ENCODE measurements around the gene TANGO2. TPM values are rescaled to one million over a fixed set of nuclear protein-coding genes. Genes with fewer than 3 reads are reported as not detected.

The TANGO2 gene
- total RNA-seq, 1 donor from 2014 or later = 30.0 TPM

DNA sequence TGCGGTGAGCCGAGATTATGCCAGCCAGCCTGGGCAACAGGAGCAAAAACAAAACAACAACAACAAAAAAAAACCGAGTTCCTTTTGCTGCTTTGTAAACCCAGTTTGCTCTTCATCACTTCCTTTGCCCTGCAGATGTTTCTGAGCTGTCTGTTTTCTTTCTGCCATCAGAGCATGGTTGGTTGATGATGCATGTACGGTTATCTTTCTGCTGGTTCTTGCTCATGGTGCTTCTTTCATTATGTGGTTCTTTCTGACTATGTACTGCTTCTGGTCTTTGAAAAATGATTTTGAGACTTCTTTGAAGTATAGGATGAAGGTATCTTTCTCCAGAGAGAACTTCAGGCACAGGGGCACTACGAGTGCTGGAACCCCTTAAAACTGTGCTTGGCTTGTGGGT is 13.2 kb downstream of the TANGO2 start:
- H3K27me3 Mint-ChIP-seq (ENCODE audit: low read depth) = no peaks in the 10 kb centered on the region
- no peaks in the 10 kb centered on the region for H3K9me3 Mint-ChIP-seq
- no peak overlapping the region for H3K27ac Mint-ChIP-seq
- no peak overlapping the region for H3K4me3 Mint-ChIP-seq (ENCODE audit: low read depth)
- intact Hi-C loops (cut with micrococcal nuclease) = no loop called here
- H3K4me1 Mint-ChIP-seq (ENCODE audit: low read depth) = peaks cover 5% of the 10 kb centered on the region
- peaks cover 15% of the 10 kb centered on the region for H3K36me3 Mint-ChIP-seq (ENCODE audit: low read depth)
- DNase-seq (ENCODE audit: low spot score) = no peak

DNA sequence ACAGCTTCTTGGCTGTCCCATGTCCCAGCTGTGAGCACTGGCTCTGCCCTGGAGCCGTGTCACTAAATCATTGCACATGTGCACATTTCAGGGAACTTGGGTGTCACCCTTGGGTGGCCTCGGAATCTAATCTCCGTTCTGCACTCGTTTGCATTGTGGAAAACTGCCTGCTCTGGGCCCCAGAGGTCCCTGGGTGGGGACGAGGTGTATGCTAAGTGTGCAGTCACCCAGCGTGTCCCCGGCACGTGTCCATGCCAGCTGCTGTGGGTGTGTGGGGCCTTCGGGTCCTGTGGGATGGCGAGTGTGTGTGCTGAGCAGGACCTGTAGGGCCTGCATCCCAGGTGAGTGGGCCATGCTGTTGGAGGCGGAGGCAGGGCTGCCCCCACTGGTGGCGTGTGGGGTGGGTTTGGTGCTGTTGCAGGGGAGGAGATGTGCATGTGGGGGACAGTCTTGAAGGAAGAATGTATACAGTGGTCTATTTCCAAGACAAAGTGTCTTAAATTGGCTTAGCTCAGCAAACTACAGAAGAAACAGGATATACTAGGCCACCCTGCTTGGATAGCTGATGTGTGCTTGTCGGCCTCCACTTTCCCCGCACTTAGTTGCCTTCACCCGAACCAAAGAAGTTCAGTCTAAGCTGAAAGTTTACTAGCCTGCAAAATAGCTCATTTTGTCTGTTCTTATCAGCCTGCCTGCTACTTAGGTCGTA is 14.6 kb downstream of the TANGO2 start:
- H3K4me3 Mint-ChIP-seq (ENCODE audit: low read depth) = no peak overlapping the region
- H3K4me1 Mint-ChIP-seq (ENCODE audit: low read depth) = peaks cover 5% of the 10 kb centered on the region
- H3K9me3 Mint-ChIP-seq = no peaks in the 10 kb centered on the region
- intact Hi-C loops (cut with micrococcal nuclease) = no loop called here
- H3K27me3 Mint-ChIP-seq (ENCODE audit: low read depth) = no peaks in the 10 kb centered on the region
- DNase-seq (ENCODE audit: low spot score) = no peak
- H3K27ac Mint-ChIP-seq = no peak overlapping the region
- H3K36me3 Mint-ChIP-seq (ENCODE audit: low read depth) = peaks cover 25% of the 10 kb centered on the region

DNA sequence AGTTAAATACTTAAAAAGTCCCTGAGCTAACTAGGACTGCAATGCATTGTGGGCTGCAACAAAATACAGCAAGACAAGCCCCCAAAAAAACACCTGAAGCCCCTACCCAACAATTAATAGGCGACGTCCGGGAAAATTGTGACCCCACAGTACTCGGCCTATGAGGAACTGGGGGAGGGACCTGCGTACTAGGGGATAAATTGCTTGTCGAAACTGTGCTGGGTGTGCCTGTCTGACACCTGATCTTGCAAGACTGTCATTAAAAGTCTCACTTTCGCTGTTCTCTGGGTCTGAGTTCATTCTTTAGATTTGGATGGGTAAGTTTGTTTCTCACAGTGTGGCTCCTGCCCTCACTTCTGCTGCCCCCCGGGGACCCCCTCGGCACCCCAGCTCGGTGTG is 15.2 kb downstream of the TANGO2 start:
- peaks cover 5% of the 10 kb centered on the region for H3K4me1 Mint-ChIP-seq (ENCODE audit: low read depth)
- peaks cover 25% of the 10 kb centered on the region for H3K36me3 Mint-ChIP-seq (ENCODE audit: low read depth)
- no peak overlapping the region for H3K4me3 Mint-ChIP-seq (ENCODE audit: low read depth)
- intact Hi-C loops (cut with micrococcal nuclease) = no loop called here
- no peaks in the 10 kb centered on the region for H3K27me3 Mint-ChIP-seq (ENCODE audit: low read depth)
- no peak for DNase-seq (ENCODE audit: low spot score)
- no peak overlapping the region for H3K27ac Mint-ChIP-seq
- H3K9me3 Mint-ChIP-seq = no peaks in the 10 kb centered on the region

DNA sequence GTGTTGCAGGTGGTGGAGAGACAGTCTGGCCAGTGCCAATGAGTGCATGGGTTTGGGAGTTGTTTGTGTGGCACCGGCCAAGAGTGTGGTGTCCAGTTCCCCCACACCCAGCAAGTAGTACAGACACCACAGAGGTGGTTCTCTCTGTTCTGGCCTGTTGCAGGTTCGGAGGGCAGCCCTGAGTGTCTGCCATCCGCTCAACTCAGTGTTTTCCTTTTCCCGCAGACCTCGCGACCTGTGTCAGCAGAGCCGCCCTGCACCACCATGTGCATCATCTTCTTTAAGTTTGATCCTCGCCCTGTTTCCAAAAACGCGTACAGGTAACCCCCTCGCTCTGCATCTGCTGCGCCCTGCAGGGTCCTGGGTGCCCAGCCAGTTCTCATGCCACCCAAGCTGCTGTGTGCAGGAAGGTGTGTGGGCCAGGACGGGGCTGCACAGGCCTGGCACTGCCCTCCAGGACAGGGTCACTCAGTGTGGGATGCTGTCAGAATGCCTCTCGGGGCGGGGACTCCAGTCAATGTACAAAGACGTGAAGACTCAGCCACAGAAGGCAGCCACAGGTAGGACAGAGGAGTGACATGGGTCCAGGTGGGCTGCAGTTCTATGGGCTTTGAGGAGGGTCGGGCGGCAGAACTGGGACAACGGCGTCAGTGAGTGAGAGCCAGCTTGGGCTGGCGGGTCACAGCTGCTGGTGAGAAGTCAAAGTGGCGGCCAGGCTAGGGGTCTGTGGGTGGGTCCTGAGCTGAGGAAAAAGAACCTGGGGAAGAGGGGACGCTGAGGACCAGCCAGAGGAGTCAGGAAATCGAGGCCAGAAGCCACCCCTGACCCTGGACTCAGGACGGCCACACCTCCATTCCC is 15.9 kb downstream of the TANGO2 start:
- no peaks in the 10 kb centered on the region for H3K9me3 Mint-ChIP-seq
- no peak overlapping the region for H3K27ac Mint-ChIP-seq
- intact Hi-C loops (cut with micrococcal nuclease) = no loop called here
- H3K4me3 Mint-ChIP-seq (ENCODE audit: low read depth) = no peak overlapping the region
- H3K27me3 Mint-ChIP-seq (ENCODE audit: low read depth) = no peaks in the 10 kb centered on the region
- peaks cover 25% of the 10 kb centered on the region for H3K36me3 Mint-ChIP-seq (ENCODE audit: low read depth)
- H3K4me1 Mint-ChIP-seq (ENCODE audit: low read depth) = peaks cover 5% of the 10 kb centered on the region
- no peak for DNase-seq (ENCODE audit: low spot score)

GRCh38 chr22:20037419-20037818 is 16.5 kb downstream of the TANGO2 start:
- Mint-ChIP-seq H3K27me3 (ENCODE audit: low read depth) (no peaks in the 10 kb centered on the region), H3K4me1 (ENCODE audit: low read depth) (peaks cover 5% of the 10 kb centered on the region), H3K27ac (no peak overlapping the region), H3K4me3 (ENCODE audit: low read depth) (no peak overlapping the region), H3K36me3 (ENCODE audit: low read depth) (peaks cover 25% of the 10 kb centered on the region), H3K9me3 (no peaks in the 10 kb centered on the region)
- DNase-seq (ENCODE audit: low spot score) = no peak
- intact Hi-C loops (cut with micrococcal nuclease) = no loop called here

- Mint-ChIP-seq H3K36me3 (ENCODE audit: low read depth) (peaks cover 29% of the 10 kb centered on the region), H3K4me1 (ENCODE audit: low read depth) (peaks cover 5% of the 10 kb centered on the region), H3K9me3 (no peaks in the 10 kb centered on the region), H3K27ac (no peak overlapping the region), H3K4me3 (ENCODE audit: low read depth) (no peak overlapping the region), H3K27me3 (ENCODE audit: low read depth) (no peaks in the 10 kb centered on the region)
- no peak for DNase-seq (ENCODE audit: low spot score)
- intact Hi-C loops (cut with micrococcal nuclease) = no loop called here
Measured at GRCh38 chr22:20038574-20038973, 17.7 kb downstream of the TANGO2 start.

DNA sequence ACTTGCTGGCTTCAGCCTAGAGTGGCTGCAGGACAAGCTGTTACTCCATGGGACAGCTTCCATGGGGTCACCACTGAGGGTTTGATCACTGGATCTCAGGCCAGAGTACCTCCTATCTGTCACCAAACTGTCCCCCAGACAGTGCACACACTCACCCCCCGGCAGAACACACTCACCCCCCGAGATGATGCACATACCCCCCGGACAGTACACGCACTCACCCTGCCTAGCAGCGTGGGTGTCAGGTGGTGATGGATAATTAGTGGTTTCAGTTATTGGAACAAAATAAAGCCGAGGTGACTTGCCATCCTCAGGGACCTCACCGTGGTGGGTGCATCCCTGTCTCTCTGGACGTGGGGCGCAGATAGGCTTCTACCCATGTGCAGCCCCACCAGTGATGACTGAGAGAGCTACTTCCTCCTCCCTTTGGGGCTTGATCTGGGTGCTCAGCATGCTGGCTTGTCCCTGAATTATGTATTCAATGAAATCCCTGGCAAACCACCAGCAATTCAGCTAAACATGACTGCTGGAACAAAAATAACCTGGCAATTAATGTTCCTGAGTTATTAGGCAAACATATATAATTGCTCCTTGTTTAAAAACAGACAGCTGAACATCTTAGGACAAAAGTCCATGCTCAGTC is 18.9 kb downstream of the TANGO2 start:
- DNase-seq (ENCODE audit: low spot score) = no peak
- Mint-ChIP-seq H3K4me3 (ENCODE audit: low read depth) (no peak overlapping the region), H3K27me3 (ENCODE audit: low read depth) (no peaks in the 10 kb centered on the region), H3K4me1 (ENCODE audit: low read depth) (peaks cover 3% of the 10 kb centered on the region), H3K27ac (no peak overlapping the region), H3K36me3 (ENCODE audit: low read depth) (peaks cover 36% of the 10 kb centered on the region), H3K9me3 (no peaks in the 10 kb centered on the region)
- intact Hi-C loops (cut with micrococcal nuclease) = no loop called here

DNA sequence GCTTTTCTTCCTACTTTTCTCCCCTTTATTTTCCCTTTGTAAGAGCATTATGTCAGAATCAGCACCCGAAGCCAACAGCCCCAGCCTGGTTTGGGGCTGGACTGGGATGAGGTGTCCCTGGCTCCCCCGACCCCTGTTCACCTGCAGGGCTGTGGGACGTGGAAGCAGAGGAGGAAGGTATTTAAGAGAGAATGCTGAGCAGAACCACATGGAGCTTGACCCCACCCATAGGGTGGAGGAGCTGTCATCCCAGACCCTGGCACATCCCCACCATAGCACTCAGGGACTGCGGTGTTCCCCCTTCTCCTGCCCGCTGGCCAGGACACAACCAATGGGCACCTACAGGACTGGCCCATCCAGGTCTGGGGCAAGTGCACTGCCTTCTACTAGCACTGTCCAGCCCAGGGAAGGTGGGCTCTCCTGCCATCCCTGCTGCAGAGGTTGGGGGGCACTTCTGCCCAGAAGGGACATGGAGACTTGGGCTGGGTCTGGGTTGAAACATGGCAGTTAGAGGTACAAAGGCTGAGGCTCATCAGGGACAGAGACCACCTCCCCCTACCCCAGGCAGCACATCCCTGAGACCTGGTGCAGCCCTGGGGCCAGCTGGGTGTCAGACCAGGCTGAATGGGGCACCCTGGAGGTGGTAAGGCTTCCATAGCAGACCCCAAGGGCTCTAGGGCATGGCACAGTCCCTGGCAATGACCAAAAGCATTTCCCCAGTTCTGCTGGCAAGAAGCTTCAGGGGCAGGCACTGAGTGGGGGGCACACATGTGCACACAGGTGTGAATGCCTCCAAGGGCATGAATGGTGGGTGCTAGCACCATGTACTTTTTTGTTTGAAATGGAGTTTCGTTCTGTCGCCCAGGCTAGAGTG is 19.7 kb downstream of the TANGO2 start:
- intact Hi-C loops (cut with micrococcal nuclease) = no loop called here
- no peak overlapping the region for H3K4me3 Mint-ChIP-seq (ENCODE audit: low read depth)
- no peak for DNase-seq (ENCODE audit: low spot score)
- H3K27ac Mint-ChIP-seq = peak overlapping the region; percentile 33
- H3K27me3 Mint-ChIP-seq (ENCODE audit: low read depth) = no peaks in the 10 kb centered on the region
- peaks cover 38% of the 10 kb centered on the region for H3K36me3 Mint-ChIP-seq (ENCODE audit: low read depth)
- H3K9me3 Mint-ChIP-seq = no peaks in the 10 kb centered on the region
- H3K4me1 Mint-ChIP-seq (ENCODE audit: low read depth) = peaks cover 3% of the 10 kb centered on the region

GRCh38 chr22:20043057-20043996 is 22.4 kb downstream of the TANGO2 start:
- no peak overlapping the region for H3K4me3 Mint-ChIP-seq (ENCODE audit: low read depth)
- H3K4me1 Mint-ChIP-seq (ENCODE audit: low read depth) = no peaks in the 10 kb centered on the region
- peaks cover 48% of the 10 kb centered on the region for H3K36me3 Mint-ChIP-seq (ENCODE audit: low read depth)
- intact Hi-C loops (cut with micrococcal nuclease) = no loop called here
- no peak overlapping the region for H3K27ac Mint-ChIP-seq
- DNase-seq (ENCODE audit: low spot score) = no peak
- H3K27me3 Mint-ChIP-seq (ENCODE audit: low read depth) = no peaks in the 10 kb centered on the region
- H3K9me3 Mint-ChIP-seq = peaks cover 4% of the 10 kb centered on the region

- no peaks in the 10 kb centered on the region for H3K4me1 Mint-ChIP-seq (ENCODE audit: low read depth)
- no peak for DNase-seq (ENCODE audit: low spot score)
- H3K27me3 Mint-ChIP-seq (ENCODE audit: low read depth) = no peaks in the 10 kb centered on the region
- no peak overlapping the region for H3K4me3 Mint-ChIP-seq (ENCODE audit: low read depth)
- intact Hi-C loops (cut with micrococcal nuclease) = no loop called here
- peaks cover 6% of the 10 kb centered on the region for H3K9me3 Mint-ChIP-seq
- H3K36me3 Mint-ChIP-seq (ENCODE audit: low read depth) = peaks cover 54% of the 10 kb centered on the region
- no peak overlapping the region for H3K27ac Mint-ChIP-seq
Measured at GRCh38 chr22:20043997-20044342, 23.1 kb downstream of the TANGO2 start.

DNA sequence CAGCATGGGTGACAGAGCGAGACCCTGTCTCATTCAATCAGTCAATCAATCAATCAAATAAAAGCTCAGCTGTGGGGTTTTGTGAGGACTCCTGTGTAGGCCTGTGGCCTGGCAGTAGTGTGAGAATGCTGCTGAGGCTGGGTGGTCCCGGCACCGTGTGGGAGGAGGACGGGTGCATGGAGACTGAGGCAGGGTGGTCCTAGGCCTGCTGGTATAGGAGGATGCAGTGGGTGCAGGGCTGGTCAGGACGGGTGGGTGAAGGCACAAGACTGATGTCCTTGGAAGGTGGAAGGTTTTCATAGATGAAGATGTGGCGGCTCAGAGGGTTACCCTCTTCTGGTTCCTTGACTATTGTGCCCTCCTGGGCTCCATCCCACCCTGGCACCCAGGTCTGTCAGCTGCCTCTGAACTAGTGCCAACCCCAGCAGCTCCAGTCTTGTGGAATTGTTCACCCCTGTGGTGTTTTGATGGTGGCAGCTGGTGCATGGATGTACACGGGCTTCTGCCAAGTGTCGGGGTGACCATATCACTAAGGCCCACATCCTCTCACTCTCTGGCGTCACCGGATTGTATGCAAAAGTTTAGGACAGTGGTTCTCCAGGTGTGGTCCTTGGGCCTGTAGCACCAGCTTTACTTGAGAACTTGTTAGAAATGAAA is 23.7 kb downstream of the TANGO2 start:
- peaks cover 9% of the 10 kb centered on the region for H3K9me3 Mint-ChIP-seq
- H3K4me1 Mint-ChIP-seq (ENCODE audit: low read depth) = no peaks in the 10 kb centered on the region
- DNase-seq (ENCODE audit: low spot score) = no peak
- H3K4me3 Mint-ChIP-seq (ENCODE audit: low read depth) = no peak overlapping the region
- peaks cover 57% of the 10 kb centered on the region for H3K36me3 Mint-ChIP-seq (ENCODE audit: low read depth)
- intact Hi-C loops (cut with micrococcal nuclease) = no loop called here
- H3K27ac Mint-ChIP-seq = no peak overlapping the region
- no peaks in the 10 kb centered on the region for H3K27me3 Mint-ChIP-seq (ENCODE audit: low read depth)

Data from activated T-helper 2 cell treated with anti-CD3 and anti-CD28 coated beads, Interferon-gamma antibody, Interleukin-2, Interleukin-4, amounts not matched to agents 10 μg/mL and 5 μg/mL and 100 μg/mL, durations not matched to agents 14 hours and 24 hours and 36 hours (primary cell).